HFFc6 (cell line): ENCODE measurements around the gene SMYD2. TPM values are rescaled to one million over a fixed set of nuclear protein-coding genes. Genes with fewer than 3 reads are reported as not detected.
"Not testable (repeated sequence)": the region's sequence is repeated elsewhere in the genome, so short reads cannot be mapped to it uniquely, and the experiment has no call there.

Experiments used
- DNase-seq: peaks from one replicate; pipeline ENCODE4 v3.0.0-alpha.2; 2018
- H3K27ac Mint-ChIP-seq: 2 replicates; pipeline ENCODE4 v1.8.0; 2020; ENCODE audit warnings: mild to moderate bottlenecking, mixed read lengths
- H3K27me3 Mint-ChIP-seq: 2 replicates; pipeline ENCODE4 v1.8.0; 2021; ENCODE audit warnings: mild to moderate bottlenecking, moderate library complexity, mixed read lengths; ENCODE audit not compliant: insufficient read depth
- H3K36me3 Mint-ChIP-seq: 2 replicates; pipeline ENCODE4 v1.8.0; 2021; ENCODE audit warnings: low read depth, mixed read lengths
- H3K4me1 Mint-ChIP-seq: 2 replicates; pipeline ENCODE4 v1.8.0; 2020; ENCODE audit warnings: low read depth, mixed read lengths
- H3K4me3 Mint-ChIP-seq: 2 replicates; pipeline ENCODE4 v1.8.0; 2020; ENCODE audit warnings: mild to moderate bottlenecking, moderate library complexity, mixed read lengths
- H3K9me3 Mint-ChIP-seq: 2 replicates; pipeline ENCODE4 v1.8.0; 2020; ENCODE audit warnings: mild to moderate bottlenecking, mixed read lengths
- total RNA-seq, 6 experiments: library from RNA; stranded (reverse); fragmentation: NEBNext Ultra II Directional; extraction: Animal tissue kit (Norgen Biotek cat#: 25700); gene quantifications; 2 replicates in 1 of 6; 3 replicates in 5 of 6; pipeline ENCODE4 v1.2.3, GENCODE V29; 2021
- TF ChIP-seq, protein P1 (sequence below): fragments of 200-600 bp; sonication (generic); IDR thresholded peaks from 2 replicates; pipeline ENCODE4 v1.5.0; 2021; ENCODE audit warnings: antibody characterized with exemption, mild to moderate bottlenecking

SMYD2 gene
- total RNA-seq, 6 experiments from 2014 or later = 27.3 to 32.3 (median 29.5) TPM

DNA sequence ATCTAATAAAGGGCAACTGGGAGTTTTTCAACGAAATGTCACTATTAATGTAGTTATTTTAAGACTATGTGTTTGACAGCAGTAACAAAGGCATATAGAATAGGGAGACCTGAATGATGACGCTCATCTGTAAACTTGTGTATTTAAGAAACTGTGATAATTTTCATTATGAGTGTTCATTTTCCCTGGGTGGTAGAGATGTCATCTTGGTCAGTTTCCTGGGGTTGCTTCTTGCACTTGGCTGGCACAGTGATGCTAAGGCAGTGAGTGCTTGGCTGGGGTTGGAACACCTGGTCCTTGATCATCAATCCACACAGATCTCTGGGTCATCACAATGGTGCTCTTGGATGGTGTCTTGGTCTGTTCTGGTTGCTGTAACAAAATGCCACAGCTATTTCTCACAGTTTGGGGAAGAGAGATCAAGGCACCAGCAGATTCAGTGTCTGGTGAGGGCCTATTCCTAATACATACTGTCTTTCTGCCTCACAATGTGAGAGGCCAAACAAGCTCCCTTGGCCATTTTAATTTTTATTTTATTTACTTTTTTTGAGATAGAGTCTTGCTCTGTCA, 7.9 kb upstream of the SMYD2 start:
- DNase-seq = no peak
- no peak overlapping the region for H3K27ac Mint-ChIP-seq
- no peaks in the 10 kb centered on the region; the same call in none of the 2 replicates for H3K4me1 Mint-ChIP-seq
- no peaks in the 10 kb centered on the region for H3K36me3 Mint-ChIP-seq
- no peaks in the 10 kb centered on the region; the same call in 1 of the 2 replicates for H3K9me3 Mint-ChIP-seq
- TF ChIP-seq, protein P1, sequence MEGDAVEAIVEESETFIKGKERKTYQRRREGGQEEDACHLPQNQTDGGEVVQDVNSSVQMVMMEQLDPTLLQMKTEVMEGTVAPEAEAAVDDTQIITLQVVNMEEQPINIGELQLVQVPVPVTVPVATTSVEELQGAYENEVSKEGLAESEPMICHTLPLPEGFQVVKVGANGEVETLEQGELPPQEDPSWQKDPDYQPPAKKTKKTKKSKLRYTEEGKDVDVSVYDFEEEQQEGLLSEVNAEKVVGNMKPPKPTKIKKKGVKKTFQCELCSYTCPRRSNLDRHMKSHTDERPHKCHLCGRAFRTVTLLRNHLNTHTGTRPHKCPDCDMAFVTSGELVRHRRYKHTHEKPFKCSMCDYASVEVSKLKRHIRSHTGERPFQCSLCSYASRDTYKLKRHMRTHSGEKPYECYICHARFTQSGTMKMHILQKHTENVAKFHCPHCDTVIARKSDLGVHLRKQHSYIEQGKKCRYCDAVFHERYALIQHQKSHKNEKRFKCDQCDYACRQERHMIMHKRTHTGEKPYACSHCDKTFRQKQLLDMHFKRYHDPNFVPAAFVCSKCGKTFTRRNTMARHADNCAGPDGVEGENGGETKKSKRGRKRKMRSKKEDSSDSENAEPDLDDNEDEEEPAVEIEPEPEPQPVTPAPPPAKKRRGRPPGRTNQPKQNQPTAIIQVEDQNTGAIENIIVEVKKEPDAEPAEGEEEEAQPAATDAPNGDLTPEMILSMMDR = no peak
- H3K4me3 Mint-ChIP-seq = no peak overlapping the region
- H3K27me3 Mint-ChIP-seq = peaks cover 16% of the 10 kb centered on the region

DNA sequence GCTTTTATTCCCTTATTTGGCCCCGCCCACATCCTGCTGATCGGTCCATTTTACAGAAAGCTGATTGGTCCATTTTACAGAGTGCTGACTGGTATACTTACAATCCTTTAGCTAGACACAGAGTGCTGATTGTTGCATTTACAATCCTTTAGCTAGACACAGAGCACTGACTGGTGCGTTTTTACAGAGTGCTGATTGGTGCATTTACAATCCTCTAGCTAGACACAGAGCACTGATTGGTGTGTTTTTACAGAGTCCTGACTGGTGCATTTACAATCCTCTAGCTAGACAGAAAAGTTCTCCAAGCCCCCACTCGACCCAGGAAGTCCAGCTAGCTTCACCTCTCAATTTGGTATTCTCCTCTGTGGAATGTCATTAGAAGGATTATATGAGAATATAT, 5.3 kb upstream of the SMYD2 start:
- H3K36me3 Mint-ChIP-seq, H3K4me3 Mint-ChIP-seq, H3K9me3 Mint-ChIP-seq, DNase-seq, H3K27ac Mint-ChIP-seq: not testable (repeated sequence)
- peaks cover 12% of the 10 kb centered on the region for H3K27me3 Mint-ChIP-seq
- peaks cover 11% of the 10 kb centered on the region for H3K4me1 Mint-ChIP-seq

- Mint-ChIP-seq H3K4me1 (peaks cover 12% of the 10 kb centered on the region), H3K27me3 (peaks cover 12% of the 10 kb centered on the region), H3K9me3 (no peaks in the 10 kb centered on the region; the same call in 1 of the 2 replicates), H3K36me3 (peaks cover 5% of the 10 kb centered on the region; the same call in 1 of the 2 replicates), H3K27ac (no peak overlapping the region), H3K4me3 (no peak overlapping the region)
- TF ChIP-seq, protein P1 = no peak
- no peak for DNase-seq
Measured at GRCh38 chr1:214276786-214277185, 4.2 kb upstream of the SMYD2 start.

DNA sequence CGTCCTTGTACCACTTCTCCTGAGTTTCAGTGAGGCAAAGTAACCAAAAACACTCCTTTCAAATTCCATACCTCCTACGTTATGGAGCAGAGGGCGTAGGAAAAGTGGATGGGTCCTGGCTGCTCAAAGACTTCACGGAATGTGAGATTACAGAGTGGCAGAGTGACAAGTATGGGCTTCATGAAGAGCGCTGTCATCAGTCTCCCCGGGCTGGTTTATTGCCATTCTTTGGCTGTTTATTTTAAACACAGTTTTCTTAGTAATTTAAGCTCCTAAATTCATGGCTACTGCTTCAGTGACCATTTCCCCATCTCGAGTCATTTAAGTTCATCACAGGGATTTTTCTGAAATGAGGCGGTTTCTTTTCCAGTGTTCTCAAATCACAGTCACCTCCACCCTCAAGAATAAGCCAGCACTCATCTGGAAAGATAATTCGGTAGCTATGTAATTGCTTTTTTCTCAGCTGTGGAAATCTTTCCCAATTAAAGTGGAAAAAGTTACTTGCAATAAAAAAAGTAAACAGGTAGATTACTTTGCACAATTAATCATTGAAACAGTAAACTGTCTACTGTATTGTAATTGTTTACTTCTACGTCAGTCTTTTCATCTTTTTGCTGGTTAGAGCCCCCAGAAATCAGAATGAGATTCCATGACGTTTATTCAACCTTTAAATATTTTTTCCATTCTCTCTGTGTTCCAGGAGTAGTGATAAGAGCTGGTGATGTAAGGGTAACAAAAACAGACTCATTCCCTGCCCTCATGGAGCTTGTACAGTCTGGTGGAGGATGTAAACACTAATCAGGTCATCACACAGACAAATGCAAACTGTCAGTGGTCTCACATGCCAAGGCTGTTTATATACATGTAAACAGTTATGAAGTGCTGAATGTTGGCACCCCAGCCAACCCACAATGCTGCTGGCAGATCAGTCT, 3.0 kb upstream of the SMYD2 start:
- no peaks in the 10 kb centered on the region; the same call in 1 of the 2 replicates for H3K9me3 Mint-ChIP-seq
- DNase-seq = no peak
- H3K36me3 Mint-ChIP-seq = peaks cover 5% of the 10 kb centered on the region; the same call in 1 of the 2 replicates
- H3K4me3 Mint-ChIP-seq = no peak overlapping the region
- no peak overlapping the region for H3K27ac Mint-ChIP-seq
- H3K27me3 Mint-ChIP-seq = peaks cover 9% of the 10 kb centered on the region
- peaks cover 24% of the 10 kb centered on the region for H3K4me1 Mint-ChIP-seq
- TF ChIP-seq, protein P1 = no peak

- Mint-ChIP-seq H3K27ac (peak overlapping the region; percentile 82), H3K4me1 (peaks cover 34% of the 10 kb centered on the region), H3K4me3 (peak overlapping the region; percentile 89), H3K36me3 (peaks cover 5% of the 10 kb centered on the region; the same call in 1 of the 2 replicates), H3K9me3 (no peaks in the 10 kb centered on the region; the same call in 1 of the 2 replicates), H3K27me3 (no peaks in the 10 kb centered on the region; the same call in 1 of the 2 replicates)
- TF ChIP-seq, protein P1 = peak; percentile 28; the same call in 1 of the 2 replicates
- peak; percentile 34 for DNase-seq
Measured at GRCh38 chr1:214280386-214281020, 456 bp upstream of the SMYD2 start.
